ENCODE data around the gene DENND6B.
"Not testable (repeated sequence)": the region's sequence is repeated elsewhere in the genome, so short reads cannot be mapped to it uniquely, and the experiment has no call there.

DENND6B gene

DNA sequence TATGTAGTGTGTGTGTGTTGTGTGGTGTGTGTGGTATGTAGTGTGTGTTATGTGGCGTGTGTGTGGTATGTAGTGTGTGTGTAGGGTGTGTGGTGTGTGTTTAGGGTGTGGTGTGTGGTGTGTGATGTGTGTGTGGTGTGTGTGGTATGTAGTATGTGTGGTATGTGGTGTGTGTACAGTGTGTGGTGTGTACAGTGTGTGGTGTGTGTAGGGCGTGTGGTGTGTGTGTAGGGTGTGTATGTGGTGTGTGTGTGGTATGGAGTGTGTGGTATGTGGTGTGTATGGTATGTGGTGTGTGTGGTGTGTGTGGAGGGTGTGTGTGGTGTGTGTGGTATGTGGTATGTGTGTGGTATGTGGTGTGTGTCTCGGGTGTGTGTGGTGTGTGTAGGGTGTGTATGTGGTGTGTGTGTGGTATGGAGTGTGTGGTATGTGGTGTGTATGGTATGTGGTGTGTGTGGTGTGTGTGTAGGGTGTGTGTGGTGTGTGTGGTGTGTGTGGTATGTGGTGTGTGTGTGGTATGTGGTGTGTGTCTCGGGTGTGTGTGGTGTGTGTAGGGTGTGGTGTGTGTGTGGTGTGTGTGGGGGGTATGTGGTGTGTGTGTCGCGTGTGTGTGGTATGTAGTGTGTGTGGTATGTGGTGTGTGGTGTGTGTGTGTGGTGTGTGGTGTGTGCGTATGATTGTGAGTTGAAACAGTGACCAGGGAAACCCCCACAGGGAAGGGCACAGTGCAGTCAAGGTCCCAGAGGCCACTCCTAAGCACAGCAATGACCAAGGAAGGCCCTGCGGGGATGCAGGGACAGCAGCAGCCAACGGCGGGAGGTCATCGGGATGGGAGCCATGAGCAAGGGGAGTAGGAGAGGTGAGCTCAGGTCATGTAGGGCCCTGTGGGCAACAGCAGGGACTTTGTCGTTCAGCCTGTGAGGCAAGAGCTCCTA lies 13.4 kb upstream of the DENND6B start:
- no peak for DNase-seq (ENCODE audit: extremely low read depth in 1 of 2, low read depth in 1 of 2)

- DNase-seq (ENCODE audit: extremely low read depth in 1 of 2, low read depth in 1 of 2) = no peak
Measured at GRCh38 chr22:50338860-50339462, 12.1 kb upstream of the DENND6B start.

DNA sequence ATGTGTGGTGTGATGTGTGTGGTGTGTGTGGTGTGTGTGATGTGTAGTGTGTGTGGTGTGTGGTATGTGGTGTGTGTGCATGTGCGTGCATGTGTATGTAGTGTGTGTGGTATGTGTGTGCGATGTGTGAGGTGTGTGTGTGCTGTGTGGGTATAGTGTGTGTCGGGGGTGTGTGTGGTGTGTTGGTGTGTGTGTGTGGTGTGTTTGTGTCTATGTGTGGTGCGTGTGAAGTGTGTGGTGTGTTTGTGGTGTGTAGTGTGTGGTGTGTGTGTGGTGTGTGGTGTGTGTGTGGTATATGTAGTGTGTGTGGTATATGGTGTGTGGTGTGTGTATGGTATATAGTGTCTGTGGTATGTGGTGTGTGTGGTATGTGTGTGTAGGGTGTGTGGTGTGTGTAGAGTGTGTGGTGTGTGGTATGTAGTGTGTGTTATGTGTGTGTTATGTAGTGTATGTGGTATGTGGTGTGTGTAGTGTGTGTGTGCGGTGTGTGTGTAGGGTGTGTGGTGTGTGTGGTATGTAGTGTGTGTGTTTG lies 11.3 kb upstream of the DENND6B start:
- DNase-seq (ENCODE audit: extremely low read depth in 1 of 2, low read depth in 1 of 2) = no peak

DNA sequence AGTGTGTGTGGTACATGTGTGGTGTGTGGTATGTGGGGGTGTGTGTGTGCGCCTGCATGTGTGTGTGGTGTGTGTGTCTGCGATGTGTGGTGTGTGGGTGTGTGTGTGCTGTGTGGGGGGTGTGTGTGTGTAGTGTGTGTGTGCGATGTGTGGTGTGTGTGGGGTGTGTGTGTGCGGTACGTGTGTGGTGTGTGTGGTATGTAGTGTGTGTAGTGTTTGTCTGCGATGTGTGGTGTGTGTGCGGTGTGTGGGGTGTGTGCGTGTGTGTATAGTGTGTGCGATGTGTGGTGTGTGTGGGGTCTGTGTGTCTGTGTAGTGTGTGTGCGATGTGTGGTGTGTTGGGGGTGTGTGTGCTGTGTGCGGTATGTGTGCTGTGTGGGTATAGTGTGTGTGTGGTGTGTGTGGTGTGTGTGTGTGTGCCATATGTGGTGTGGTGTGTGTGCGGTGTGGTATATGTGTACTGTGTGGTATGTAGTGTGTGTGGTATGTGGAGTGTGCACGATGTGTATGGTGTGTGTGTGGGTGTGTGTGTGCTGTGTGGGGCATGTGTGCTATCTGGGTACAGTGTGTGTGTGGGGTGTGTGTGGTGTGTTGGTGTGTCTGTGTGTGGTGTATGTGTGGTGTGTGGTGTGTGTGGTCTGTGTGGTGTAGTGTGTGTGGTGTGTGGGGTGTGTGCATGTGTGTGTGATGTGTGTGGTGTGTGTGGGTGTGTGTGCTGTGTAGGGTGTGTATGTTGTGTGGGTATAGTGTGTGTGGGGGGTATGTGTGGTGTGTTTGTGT lies 10.6 kb upstream of the DENND6B start:
- no peak for DNase-seq (ENCODE audit: extremely low read depth in 1 of 2, low read depth in 1 of 2)

DNA sequence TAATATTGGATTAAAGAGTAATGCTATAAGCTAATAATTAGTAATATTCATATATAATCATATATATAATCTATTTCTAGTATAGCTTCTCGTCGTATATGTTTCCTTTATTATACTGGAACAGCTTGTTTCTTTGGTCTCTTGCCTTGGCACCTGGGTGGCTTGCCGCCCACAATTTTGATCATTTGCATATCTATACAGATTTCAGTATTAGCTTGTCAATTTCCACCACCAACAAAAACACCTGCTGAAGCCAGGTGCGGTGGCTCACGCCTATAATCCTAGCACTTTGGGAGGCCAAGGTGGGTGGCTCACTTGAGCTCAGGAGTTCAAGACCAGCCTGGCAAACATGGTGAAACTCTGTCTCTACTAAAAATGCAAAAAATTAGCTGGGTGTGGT lies 7.6 kb upstream of the DENND6B start:
- not testable (repeated sequence) for DNase-seq (ENCODE audit: extremely low read depth in 1 of 2, low read depth in 1 of 2)

DNA sequence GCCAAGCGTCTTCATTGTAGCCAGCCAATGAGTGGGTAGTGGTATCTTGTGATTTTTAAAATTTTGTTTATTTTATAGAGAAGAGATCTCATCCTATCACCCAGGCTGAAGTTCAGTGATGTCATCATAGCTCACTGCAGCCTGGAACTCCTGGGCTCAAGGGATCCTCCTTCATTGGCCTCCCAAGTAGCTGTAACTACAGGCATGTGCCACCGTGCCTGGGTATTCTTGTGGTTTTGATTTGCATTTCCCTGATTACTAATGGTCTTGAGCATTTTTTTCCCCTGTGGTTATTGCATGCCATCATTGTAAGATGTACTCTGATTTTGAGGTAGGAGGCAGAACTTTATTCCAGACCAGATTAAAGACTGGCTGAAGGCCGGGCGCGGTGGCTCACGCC lies 2.4 kb upstream of the DENND6B start:
- DNase-seq (ENCODE audit: extremely low read depth in 1 of 2, low read depth in 1 of 2) = no peak

DNA sequence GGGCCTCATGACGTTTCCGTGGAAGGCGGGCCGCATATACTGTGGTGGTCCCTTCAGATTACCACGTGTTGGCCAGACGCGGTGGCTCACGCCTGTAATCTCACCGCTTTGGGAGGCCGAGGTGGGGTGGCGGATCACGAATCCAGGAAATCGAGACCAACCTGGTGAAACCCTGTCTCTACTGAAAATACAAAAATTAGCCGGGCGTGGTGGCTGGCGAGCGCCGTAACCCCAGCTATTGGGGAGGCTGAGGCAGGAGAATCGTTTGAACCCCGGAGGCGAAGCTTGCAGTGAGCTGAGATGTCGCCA lies 853 bp upstream of the DENND6B start:
- no peak for DNase-seq (ENCODE audit: extremely low read depth in 1 of 2, low read depth in 1 of 2)

- no peak for DNase-seq (ENCODE audit: extremely low read depth in 1 of 2, low read depth in 1 of 2)
Measured at GRCh38 chr22:50326225-50326955, 422 bp downstream of the DENND6B start.

DNA sequence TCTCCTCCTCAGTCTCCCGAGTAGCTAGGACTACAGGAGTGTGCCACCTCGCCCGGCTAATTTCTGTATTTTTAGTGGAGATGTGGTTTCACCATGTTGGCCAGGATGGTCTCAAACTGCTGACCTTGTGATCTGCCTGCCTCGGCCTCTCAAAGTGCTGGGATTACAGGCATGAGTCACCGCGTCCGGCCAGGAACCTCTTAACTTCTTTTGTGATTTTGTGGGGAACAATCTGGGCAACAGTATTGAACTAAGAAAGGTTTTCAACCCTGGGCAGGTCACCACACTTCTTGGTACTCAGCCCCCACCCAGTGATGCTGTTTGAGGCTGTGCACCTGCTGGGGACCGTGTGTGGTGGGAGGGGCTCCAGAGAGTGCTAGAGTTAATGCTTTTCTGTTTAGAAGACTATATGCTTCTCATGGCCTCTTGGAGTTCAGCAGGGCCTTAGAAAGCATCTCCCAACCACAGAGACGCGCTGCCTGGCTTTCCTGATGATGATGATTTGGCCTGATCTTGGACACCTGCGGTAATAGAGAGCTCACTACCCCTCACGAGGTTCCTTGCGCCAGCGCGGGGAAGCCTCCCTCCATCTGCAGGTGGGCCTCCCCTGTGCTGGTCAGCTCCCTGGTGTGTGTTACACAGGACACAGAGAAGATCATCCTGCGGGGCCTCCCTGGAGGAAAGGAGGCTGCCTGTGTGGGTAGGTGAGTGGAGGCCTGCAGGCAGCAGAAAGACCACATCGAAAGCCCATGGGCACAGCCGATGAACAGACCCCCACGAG lies 1.2 kb downstream of the DENND6B start:
- no peak for DNase-seq (ENCODE audit: extremely low read depth in 1 of 2, low read depth in 1 of 2)

DNA sequence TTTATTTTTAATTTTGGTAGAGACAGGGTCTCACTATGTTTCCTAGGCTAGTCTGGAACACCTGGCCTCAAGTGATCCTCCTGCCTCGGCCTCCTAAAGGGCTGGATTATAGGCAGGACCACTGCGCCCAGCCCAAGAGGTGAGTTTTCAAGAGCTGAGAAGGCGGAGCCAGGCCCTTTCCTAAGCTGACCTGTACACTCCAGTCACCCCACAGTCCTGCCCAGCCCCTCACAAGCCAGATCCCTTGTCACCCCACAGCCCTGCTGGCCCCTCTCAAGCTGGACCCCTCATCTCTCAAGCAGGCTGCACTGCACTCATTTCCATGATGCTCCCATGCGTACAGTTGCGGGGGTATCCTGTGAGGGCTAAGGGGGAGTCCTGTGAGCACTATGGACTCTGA lies 2.9 kb downstream of the DENND6B start:
- no peak for DNase-seq (ENCODE audit: extremely low read depth in 1 of 2, low read depth in 1 of 2)

DNA sequence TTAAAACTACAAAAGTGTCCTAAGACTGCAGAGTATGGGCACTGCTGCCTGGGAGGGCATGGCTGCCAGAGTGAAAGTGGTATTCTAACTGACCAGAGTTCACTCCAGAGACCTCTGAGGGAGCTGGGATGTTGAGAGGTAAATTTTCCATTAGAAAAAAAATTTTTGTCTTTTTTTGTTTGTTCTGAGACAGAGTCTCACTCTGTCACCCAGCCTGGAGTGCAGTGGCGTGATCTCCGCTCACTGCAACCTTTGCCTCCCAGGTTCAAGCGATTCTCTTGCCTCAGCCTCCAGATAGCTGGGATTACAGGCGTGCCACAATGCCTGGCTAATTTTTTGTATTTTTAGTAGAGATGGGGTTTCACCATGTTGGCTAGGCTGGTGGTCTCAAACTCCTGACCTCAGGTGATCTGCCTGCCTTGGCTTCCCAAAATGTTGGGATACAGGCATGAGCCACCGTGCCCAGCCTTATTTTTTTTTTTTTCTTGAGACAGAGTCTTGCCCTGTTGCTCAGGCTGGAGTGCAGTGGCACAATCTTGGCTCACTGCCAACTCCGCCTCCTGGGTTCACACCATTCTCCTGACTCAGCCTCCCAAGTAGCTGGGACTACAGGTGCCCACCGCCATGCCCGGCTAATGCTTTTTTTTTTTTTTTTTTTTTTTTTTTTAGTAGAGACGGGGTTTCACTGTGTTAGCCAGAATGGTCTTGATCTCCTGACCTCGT lies 4.3 kb downstream of the DENND6B start:
- DNase-seq (ENCODE audit: extremely low read depth in 1 of 2, low read depth in 1 of 2) = not testable (repeated sequence)

GRCh38 chr22:50320671-50321325 lies 6.0 kb downstream of the DENND6B start:
- DNase-seq (ENCODE audit: extremely low read depth in 1 of 2, low read depth in 1 of 2) = no peak

GRCh38 chr22:50320116-50320515 lies 6.7 kb downstream of the DENND6B start:
- DNase-seq (ENCODE audit: extremely low read depth in 1 of 2, low read depth in 1 of 2) = no peak

DNA sequence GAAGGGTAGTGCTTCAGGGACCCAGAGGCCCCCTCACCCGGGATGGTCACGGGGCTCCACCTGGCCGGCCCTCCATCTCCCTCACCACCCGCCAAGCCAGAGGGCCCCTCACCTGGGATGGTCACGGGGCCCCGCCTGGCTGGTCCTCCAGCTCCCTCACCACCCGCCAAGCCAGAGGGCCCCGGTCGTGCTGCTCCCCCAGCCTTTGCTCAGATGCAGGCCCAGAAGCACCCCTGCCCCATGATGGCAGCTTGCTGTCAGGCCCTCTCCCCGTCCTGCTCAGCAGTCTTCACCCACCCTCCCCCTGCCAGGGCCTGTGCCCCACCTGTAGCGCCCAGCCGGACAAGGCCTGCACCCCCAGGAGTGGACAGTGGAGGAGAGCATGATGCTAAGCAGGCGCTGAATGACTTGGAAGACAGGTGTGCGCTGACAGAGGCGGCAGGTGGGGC lies 7.3 kb downstream of the DENND6B start:
- DNase-seq (ENCODE audit: extremely low read depth in 1 of 2, low read depth in 1 of 2) = no peak

GRCh38 chr22:50318698-50319411 lies 8.0 kb downstream of the DENND6B start:
- DNase-seq (ENCODE audit: extremely low read depth in 1 of 2, low read depth in 1 of 2) = no peak

DNA sequence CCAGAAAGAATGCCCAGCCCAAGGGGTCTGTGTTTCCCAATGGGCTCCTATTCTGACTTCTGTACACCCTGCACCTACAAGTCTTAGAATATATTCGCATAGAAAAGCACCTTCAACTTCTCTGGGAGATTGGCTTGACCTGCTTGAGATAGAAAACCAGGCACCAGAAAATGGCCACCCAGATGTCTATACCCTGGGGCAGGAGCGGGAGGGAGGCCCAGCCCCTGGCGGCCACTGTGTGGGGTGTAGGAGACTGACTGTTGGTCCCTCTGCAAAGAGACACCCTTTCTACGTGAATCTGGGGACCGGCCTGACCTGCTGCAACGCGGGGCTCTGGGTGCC lies 8.5 kb downstream of the DENND6B start:
- DNase-seq (ENCODE audit: extremely low read depth in 1 of 2, low read depth in 1 of 2) = no peak

DNA sequence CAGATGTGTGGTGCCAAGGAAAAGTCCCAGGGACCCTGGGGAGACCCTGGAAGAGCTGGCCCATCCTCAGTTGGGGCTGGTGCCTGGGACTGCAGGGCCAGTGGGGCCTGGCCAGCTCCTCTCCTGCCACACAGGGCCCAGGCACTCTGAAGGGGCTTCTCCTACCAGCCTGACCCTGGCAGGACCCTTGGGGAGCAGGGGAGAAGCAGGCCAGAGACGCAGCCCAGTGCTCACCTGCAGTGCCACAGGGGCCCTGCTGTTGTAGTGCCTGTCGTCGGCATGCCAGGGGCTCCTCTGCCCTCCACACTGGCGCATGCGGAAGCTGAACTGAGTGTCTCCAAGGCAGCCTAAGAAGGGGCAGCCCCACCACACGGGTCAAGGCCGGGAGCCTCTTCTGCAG lies 9.1 kb downstream of the DENND6B start:
- DNase-seq (ENCODE audit: extremely low read depth in 1 of 2, low read depth in 1 of 2) = no peak

DNA sequence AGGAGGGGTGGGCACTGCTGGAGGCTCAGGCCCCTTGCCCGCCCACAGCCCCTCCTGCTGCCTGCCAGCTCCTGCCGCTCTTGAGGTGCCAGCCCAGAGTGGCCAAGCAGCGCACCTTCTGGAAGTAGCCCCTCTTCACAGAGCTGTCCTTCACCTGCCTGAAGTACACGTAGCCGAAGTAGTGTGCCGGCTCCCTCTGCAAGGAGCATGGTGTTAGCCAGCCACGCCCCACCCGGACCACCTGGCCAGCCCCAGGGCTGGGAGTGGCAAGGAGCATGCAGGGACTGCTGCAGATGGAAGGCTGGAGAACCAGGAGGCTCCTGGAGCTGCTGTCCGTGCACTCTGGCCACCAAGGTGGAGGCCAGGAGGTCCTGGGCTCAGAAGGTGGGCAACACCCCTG lies 9.6 kb downstream of the DENND6B start:
- DNase-seq (ENCODE audit: extremely low read depth in 1 of 2, low read depth in 1 of 2) = no peak
